Neural progenitor cell (in vitro differentiated cells): ENCODE results near the gene ARPC4.

Experiments
- CTCF ChIP-seq: fragments of 200-600 bp; sonication (generic); IDR thresholded peaks from 2 replicates; pipeline ENCODE4 v1.5.1; 2017; ENCODE audit warnings: antibody characterized with exemption, mild to moderate bottlenecking
- EZH2 ChIP-seq: fragments of 200-600 bp; sonication (generic); IDR thresholded peaks from 2 replicates; pipeline ENCODE4 v1.6.1; 2017; ENCODE audit warnings: antibody characterized with exemption, mild to moderate bottlenecking, moderate library complexity

- no peak for TF ChIP-seq CTCF
- no peak for TF ChIP-seq EZH2
These were observed 22.5 kb upstream of the ARPC4 start for GRCh38 chr3:9770276-9770812.
